ENCODE data around the gene ARHGDIA.

Gene ARHGDIA

GRCh38 chr17:81900181-81900820 lies 29.2 kb upstream of the ARHGDIA start:
- Histone ChIP-seq H2BK12ac (ENCODE audit: low read length) (no peak overlapping the region), H3K9me3 (replicated peaks in 1 of 2; ENCODE audit: control insufficient read depth in 2 of 2, insufficient read depth in 1 of 2, low read depth in 1 of 2, low read length in 2 of 2) (no peaks in the 10 kb centered on the region), H2AK5ac (ENCODE audit: low read depth, low read length) (no peak overlapping the region), H2BK5ac (ENCODE audit: low read length) (no peak overlapping the region), H3K4ac (ENCODE audit: low read length) (no peak overlapping the region), H3K18ac (ENCODE audit: low read length) (no peak overlapping the region), H3K27me3 (ENCODE audit: control insufficient read depth in 3 of 3, insufficient read depth in 3 of 3, low read depth in 1 of 3, low read length in 3 of 3) (peaks cover 0 to 25% (median 4%) of the 10 kb centered on the region in 3 experiments), H2BK120ac (ENCODE audit: low read depth, low read length) (no peak overlapping the region), H3K4me1 (ENCODE audit: control insufficient read depth in 2 of 2, insufficient read depth in 1 of 2, low read depth in 1 of 2, low read length in 2 of 2) (peaks cover 0 to 5% of the 10 kb centered on the region in 2 donors), H2AFZ (ENCODE audit: low read length) (no peak overlapping the region), H3K36me3 (replicated peaks in 1 of 2; ENCODE audit: control insufficient read depth in 2 of 2, insufficient read depth in 2 of 2, low read length in 2 of 2) (peaks cover 36 to 80% of the 10 kb centered on the region in 2 donors), H3K9ac (ENCODE audit: low read depth, low read length, poor library complexity) (no peak overlapping the region), H3K14ac (ENCODE audit: low read length) (no peak overlapping the region), H3K4me3 (ENCODE audit: low read length in 2 of 2) (no peak overlapping the region), H3K23ac (ENCODE audit: low read depth, low read length, poor library complexity) (no peak overlapping the region), H3K79me1 (ENCODE audit: low read depth, low read length) (peaks cover 5% of the 10 kb centered on the region), H4K91ac (ENCODE audit: low read depth, low read length, poor library complexity) (no peak overlapping the region), H3K4me2 (ENCODE audit: insufficient read depth, low read length, poor library complexity, severe bottlenecking) (no peak overlapping the region), H2BK15ac (ENCODE audit: low read length) (no peak overlapping the region), H4K8ac (ENCODE audit: low read depth, low read length) (no peak overlapping the region), H3K27ac (replicated peaks; ENCODE audit: low read length) (no peak overlapping the region)
- no peak for DNase-seq (ENCODE audit: low spot score)
- no CpG with 5 or more reads among the region's 18 CpGs for WGBS, 2 donors (ENCODE audit: extremely low coverage in 2 of 2, insufficient read length in 2 of 2, insufficient replicate concordance in 1 of 2)

DNA sequence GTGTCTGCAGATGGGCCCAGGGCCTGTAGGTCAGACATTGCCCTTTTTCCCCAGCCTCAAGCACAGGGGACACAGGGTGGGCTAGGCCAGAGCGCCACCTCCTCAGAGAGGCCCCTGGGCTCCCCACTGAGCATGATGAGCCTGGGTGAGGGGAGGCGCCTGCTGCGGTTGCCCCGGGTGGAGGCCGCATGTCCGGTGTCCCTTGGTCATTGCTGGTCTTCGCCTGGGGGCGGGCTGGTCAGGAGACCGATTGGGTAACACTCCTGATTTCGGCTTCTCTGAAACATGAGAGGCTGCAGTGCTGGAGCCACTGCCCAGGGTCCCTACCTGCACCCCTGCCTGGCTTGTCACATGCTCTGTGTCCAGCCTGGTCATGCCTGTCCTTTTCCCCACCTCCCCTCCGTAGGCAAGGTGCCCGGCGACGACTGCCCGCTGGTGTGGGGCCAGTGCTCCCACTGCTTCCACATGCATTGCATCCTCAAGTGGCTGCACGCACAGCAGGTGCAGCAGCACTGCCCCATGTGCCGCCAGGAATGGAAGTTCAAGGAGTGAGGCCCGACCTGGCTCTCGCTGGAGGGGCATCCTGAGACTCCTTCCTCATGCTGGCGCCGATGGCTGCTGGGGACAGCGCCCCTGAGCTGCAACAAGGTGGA lies 28.5 kb upstream of the ARHGDIA start:
- Histone ChIP-seq H2BK5ac (ENCODE audit: low read length) (peak overlapping the region; percentile 6), H2AFZ (ENCODE audit: low read length) (no peak overlapping the region), H3K27me3 (ENCODE audit: control insufficient read depth in 3 of 3, insufficient read depth in 3 of 3, low read depth in 1 of 3, low read length in 3 of 3) (peaks cover 0 to 25% (median 4%) of the 10 kb centered on the region in 3 experiments), H3K36me3 (replicated peaks in 1 of 2; ENCODE audit: control insufficient read depth in 2 of 2, insufficient read depth in 2 of 2, low read length in 2 of 2) (peaks cover 39 to 80% of the 10 kb centered on the region in 2 donors), H4K8ac (ENCODE audit: low read depth, low read length) (no peak overlapping the region), H3K4me1 (ENCODE audit: control insufficient read depth in 2 of 2, insufficient read depth in 1 of 2, low read depth in 1 of 2, low read length in 2 of 2) (peaks cover 0 to 5% of the 10 kb centered on the region in 2 donors), H3K4me3 (ENCODE audit: low read length in 2 of 2) (peak overlapping the region in 1 of 2 donors; percentile 49), H3K18ac (ENCODE audit: low read length) (no peak overlapping the region), H4K91ac (ENCODE audit: low read depth, low read length, poor library complexity) (no peak overlapping the region), H3K14ac (ENCODE audit: low read length) (no peak overlapping the region), H2BK15ac (ENCODE audit: low read length) (no peak overlapping the region), H2BK120ac (ENCODE audit: low read depth, low read length) (no peak overlapping the region), H3K27ac (replicated peaks; ENCODE audit: low read length) (no peak overlapping the region), H3K9me3 (replicated peaks in 1 of 2; ENCODE audit: control insufficient read depth in 2 of 2, insufficient read depth in 1 of 2, low read depth in 1 of 2, low read length in 2 of 2) (no peaks in the 10 kb centered on the region), H2AK5ac (ENCODE audit: low read depth, low read length) (no peak overlapping the region), H3K9ac (ENCODE audit: low read depth, low read length, poor library complexity) (peak overlapping the region; percentile 63), H3K4me2 (ENCODE audit: insufficient read depth, low read length, poor library complexity, severe bottlenecking) (no peak overlapping the region), H3K79me1 (ENCODE audit: low read depth, low read length) (peaks cover 5% of the 10 kb centered on the region), H2BK12ac (ENCODE audit: low read length) (no peak overlapping the region), H3K23ac (ENCODE audit: low read depth, low read length, poor library complexity) (peak overlapping the region; percentile 5), H3K4ac (ENCODE audit: low read length) (no peak overlapping the region)
- no peak for DNase-seq (ENCODE audit: low spot score)
- no CpG with 5 or more reads among the region's 22 CpGs for WGBS, 2 donors (ENCODE audit: extremely low coverage in 2 of 2, insufficient read length in 2 of 2, insufficient replicate concordance in 1 of 2)

- Histone ChIP-seq H3K18ac (ENCODE audit: low read length) (no peak overlapping the region), H4K91ac (ENCODE audit: low read depth, low read length, poor library complexity) (no peak overlapping the region), H3K9me3 (replicated peaks in 1 of 2; ENCODE audit: control insufficient read depth in 2 of 2, insufficient read depth in 1 of 2, low read depth in 1 of 2, low read length in 2 of 2) (no peaks in the 10 kb centered on the region), H3K36me3 (replicated peaks in 1 of 2; ENCODE audit: control insufficient read depth in 2 of 2, insufficient read depth in 2 of 2, low read length in 2 of 2) (peaks cover 41 to 80% of the 10 kb centered on the region in 2 donors), H2AK5ac (ENCODE audit: low read depth, low read length) (no peak overlapping the region), H3K4me2 (ENCODE audit: insufficient read depth, low read length, poor library complexity, severe bottlenecking) (no peak overlapping the region), H3K4ac (ENCODE audit: low read length) (no peak overlapping the region), H3K79me1 (ENCODE audit: low read depth, low read length) (peaks cover 8% of the 10 kb centered on the region), H3K27ac (replicated peaks; ENCODE audit: low read length) (no peak overlapping the region), H3K23ac (ENCODE audit: low read depth, low read length, poor library complexity) (no peak overlapping the region), H3K27me3 (ENCODE audit: control insufficient read depth in 3 of 3, insufficient read depth in 3 of 3, low read depth in 1 of 3, low read length in 3 of 3) (peaks cover 0 to 25% (median 4%) of the 10 kb centered on the region in 3 experiments), H2BK5ac (ENCODE audit: low read length) (peak overlapping the region; percentile 6), H3K4me3 (ENCODE audit: low read length in 2 of 2) (no peak overlapping the region), H4K8ac (ENCODE audit: low read depth, low read length) (no peak overlapping the region), H3K4me1 (ENCODE audit: control insufficient read depth in 2 of 2, insufficient read depth in 1 of 2, low read depth in 1 of 2, low read length in 2 of 2) (peaks cover 0 to 5% of the 10 kb centered on the region in 2 donors), H2AFZ (ENCODE audit: low read length) (no peak overlapping the region), H3K9ac (ENCODE audit: low read depth, low read length, poor library complexity) (no peak overlapping the region), H2BK12ac (ENCODE audit: low read length) (no peak overlapping the region), H2BK120ac (ENCODE audit: low read depth, low read length) (no peak overlapping the region), H2BK15ac (ENCODE audit: low read length) (no peak overlapping the region), H3K14ac (ENCODE audit: low read length) (no peak overlapping the region)
- DNase-seq (ENCODE audit: low spot score) = no peak
- no CpG with 5 or more reads among the region's 9 CpGs for WGBS, 2 donors (ENCODE audit: extremely low coverage in 2 of 2, insufficient read length in 2 of 2, insufficient replicate concordance in 1 of 2)
These were observed 27.7 kb upstream of the ARHGDIA start for GRCh38 chr17:81898885-81899284.

DNA sequence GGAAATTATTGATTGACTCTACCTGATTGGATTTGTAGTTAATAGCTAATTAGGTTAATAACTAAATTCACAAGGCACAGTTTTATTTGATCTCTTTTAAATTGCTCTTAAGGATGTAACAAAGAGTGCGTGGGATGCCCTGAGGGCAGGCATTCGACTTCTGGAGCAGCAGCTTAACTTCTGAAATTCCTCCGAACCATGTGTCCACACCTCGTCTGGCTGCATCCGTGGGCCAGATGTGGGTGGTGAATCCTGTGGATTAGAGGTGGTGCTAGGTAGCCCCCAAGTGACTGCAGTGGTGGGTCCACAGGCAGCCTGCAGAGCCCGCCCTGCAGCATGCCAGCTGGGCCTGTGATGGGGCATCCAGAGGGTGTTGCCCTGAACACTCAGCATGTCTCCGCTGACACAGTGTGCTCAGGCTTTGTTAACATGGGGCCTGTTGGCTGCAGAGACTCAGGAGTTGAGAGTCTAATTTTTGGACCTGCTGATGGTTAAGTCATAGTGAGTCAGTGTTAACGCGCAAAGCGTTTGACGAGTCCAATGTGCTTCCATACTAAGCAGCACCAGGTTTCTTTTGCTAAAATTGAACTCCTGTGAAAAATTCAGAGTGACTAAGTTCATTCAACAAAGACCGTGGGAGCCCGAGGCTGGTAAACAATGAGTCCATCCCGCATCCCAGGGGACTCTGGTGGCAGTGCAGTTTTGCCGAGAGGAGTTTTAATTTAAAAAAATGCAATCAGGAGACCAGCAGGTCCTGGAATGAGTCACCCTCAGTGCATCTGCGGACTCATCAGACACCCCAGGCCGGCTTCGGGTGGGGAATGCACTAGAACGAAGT lies 27.1 kb upstream of the ARHGDIA start:
- peak overlapping the region in 1 of 2 donors; percentile 34 for H3K4me3 ChIP-seq (ENCODE audit: low read length in 2 of 2)
- H2BK12ac ChIP-seq (ENCODE audit: low read length) = no peak overlapping the region
- H3K9ac ChIP-seq (ENCODE audit: low read depth, low read length, poor library complexity) = no peak overlapping the region
- H3K36me3 ChIP-seq (replicated peaks in 1 of 2; ENCODE audit: control insufficient read depth in 2 of 2, insufficient read depth in 2 of 2, low read length in 2 of 2) = peaks cover 44 to 81% of the 10 kb centered on the region in 2 donors
- H2AFZ ChIP-seq (ENCODE audit: low read length) = no peak overlapping the region
- H3K9me3 ChIP-seq (replicated peaks in 1 of 2; ENCODE audit: control insufficient read depth in 2 of 2, insufficient read depth in 1 of 2, low read depth in 1 of 2, low read length in 2 of 2) = no peaks in the 10 kb centered on the region
- no peak overlapping the region for H2BK15ac ChIP-seq (ENCODE audit: low read length)
- no peak overlapping the region for H3K27ac ChIP-seq (replicated peaks; ENCODE audit: low read length)
- no peak overlapping the region for H3K23ac ChIP-seq (ENCODE audit: low read depth, low read length, poor library complexity)
- DNase-seq (ENCODE audit: low spot score) = no peak
- H2AK5ac ChIP-seq (ENCODE audit: low read depth, low read length) = no peak overlapping the region
- peaks cover 0 to 5% of the 10 kb centered on the region in 2 donors for H3K4me1 ChIP-seq (ENCODE audit: control insufficient read depth in 2 of 2, insufficient read depth in 1 of 2, low read depth in 1 of 2, low read length in 2 of 2)
- peaks cover 8% of the 10 kb centered on the region for H3K79me1 ChIP-seq (ENCODE audit: low read depth, low read length)
- peaks cover 0 to 25% (median 4%) of the 10 kb centered on the region in 3 experiments for H3K27me3 ChIP-seq (ENCODE audit: control insufficient read depth in 3 of 3, insufficient read depth in 3 of 3, low read depth in 1 of 3, low read length in 3 of 3)
- no peak overlapping the region for H2BK120ac ChIP-seq (ENCODE audit: low read depth, low read length)
- H3K4me2 ChIP-seq (ENCODE audit: insufficient read depth, low read length, poor library complexity, severe bottlenecking) = no peak overlapping the region
- H3K18ac ChIP-seq (ENCODE audit: low read length) = no peak overlapping the region
- no peak overlapping the region for H3K14ac ChIP-seq (ENCODE audit: low read length)
- no peak overlapping the region for H2BK5ac ChIP-seq (ENCODE audit: low read length)
- WGBS, 2 donors (ENCODE audit: extremely low coverage in 2 of 2, insufficient read length in 2 of 2, insufficient replicate concordance in 1 of 2) = no CpG with 5 or more reads among the region's 19 CpGs
- H3K4ac ChIP-seq (ENCODE audit: low read length) = no peak overlapping the region
- H4K91ac ChIP-seq (ENCODE audit: low read depth, low read length, poor library complexity) = no peak overlapping the region
- H4K8ac ChIP-seq (ENCODE audit: low read depth, low read length) = no peak overlapping the region
